ENCODE measurements around the gene AKAP13.

AKAP13 gene

GRCh38 chr15:85482894-85483293, 102.5 kb downstream of the AKAP13 start:
- no peak for TF ChIP-seq CTCF (IDR thresholded peaks at IDR 0.05)

GRCh38 chr15:85485956-85486567, 105.7 kb downstream of the AKAP13 start:
- peak; percentile 84 for TF ChIP-seq CTCF (IDR thresholded peaks at IDR 0.05)

- no peak for TF ChIP-seq CTCF (IDR thresholded peaks at IDR 0.05)
Measured at GRCh38 chr15:85488997-85489396, 108.6 kb downstream of the AKAP13 start.

- TF ChIP-seq CTCF (IDR thresholded peaks at IDR 0.05): no peak
Measured at GRCh38 chr15:85489773-85490493, 109.5 kb downstream of the AKAP13 start.

GRCh38 chr15:85490856-85491255, 110.5 kb downstream of the AKAP13 start:
- TF ChIP-seq CTCF (IDR thresholded peaks at IDR 0.05): no peak

- no peak for TF ChIP-seq CTCF (IDR thresholded peaks at IDR 0.05)
Measured at GRCh38 chr15:85491691-85492090, 111.3 kb downstream of the AKAP13 start.

GRCh38 chr15:85492406-85492805, 112.0 kb downstream of the AKAP13 start:
- no peak for TF ChIP-seq CTCF (IDR thresholded peaks at IDR 0.05)
